GM21447 (cell line): Measurements from ENCODE around the gene FAM81A.
"Not testable (repeated sequence)": the region's sequence is repeated elsewhere in the genome, so short reads cannot be mapped to it uniquely, and the experiment has no call there.

ENCODE experiments used
- ATAC-seq: cut with Tn5 transposase; IDR thresholded peaks from one replicate; pipeline ENCODE4 v1.9.1; 2021; ENCODE audit not compliant: unreplicated experiment

Gene FAM81A

GRCh38 chr15:59484399-59484798 lies 46.4 kb downstream of the FAM81A start:
- ATAC-seq, result no peak

GRCh38 chr15:59485036-59485435 lies 47.0 kb downstream of the FAM81A start:
- no peak for ATAC-seq

GRCh38 chr15:59489485-59489884 lies 51.5 kb downstream of the FAM81A start:
- not testable (repeated sequence) for ATAC-seq

GRCh38 chr15:59491062-59491461 lies 53.1 kb downstream of the FAM81A start:
- ATAC-seq, result no peak

- ATAC-seq, result no peak
Measured at GRCh38 chr15:59492389-59493377, 54.7 kb downstream of the FAM81A start.

GRCh38 chr15:59501597-59501996 lies 63.6 kb downstream of the FAM81A start:
- ATAC-seq, result no peak

- no peak for ATAC-seq
Measured at GRCh38 chr15:59515190-59515589, 77.2 kb downstream of the FAM81A start.

GRCh38 chr15:59516655-59517461 lies 78.9 kb downstream of the FAM81A start:
- ATAC-seq, result no peak

- no peak for ATAC-seq
Measured at GRCh38 chr15:59519329-59519728, 81.3 kb downstream of the FAM81A start.

GRCh38 chr15:59521443-59521842 lies 83.5 kb downstream of the FAM81A start:
- no peak for ATAC-seq

- no peak for ATAC-seq
Measured at GRCh38 chr15:59522988-59523461, 85.0 kb downstream of the FAM81A start.

GRCh38 chr15:59523702-59524101 lies 85.7 kb downstream of the FAM81A start:
- no peak for ATAC-seq

- no peak for ATAC-seq
Measured at GRCh38 chr15:59524331-59524731, 86.3 kb downstream of the FAM81A start.

GRCh38 chr15:59526466-59526865 lies 88.5 kb downstream of the FAM81A start:
- ATAC-seq, result not testable (repeated sequence)

- ATAC-seq, result no peak
Measured at GRCh38 chr15:59528429-59528828, 90.4 kb downstream of the FAM81A start.

GRCh38 chr15:59528961-59529402 lies 91.0 kb downstream of the FAM81A start:
- no peak for ATAC-seq

- no peak for ATAC-seq
Measured at GRCh38 chr15:59531066-59531675, 93.2 kb downstream of the FAM81A start.

- ATAC-seq, result no peak
Measured at GRCh38 chr15:59532770-59533379, 94.9 kb downstream of the FAM81A start.

- ATAC-seq, result no peak
Measured at GRCh38 chr15:59536553-59536952, 98.6 kb downstream of the FAM81A start.

GRCh38 chr15:59537403-59537802 lies 99.4 kb downstream of the FAM81A start:
- no peak for ATAC-seq

GRCh38 chr15:59538494-59538893 lies 100.5 kb downstream of the FAM81A start:
- no peak for ATAC-seq
